ENCODE measurements around the gene NCAPG. TPM values are rescaled to one million over a fixed set of nuclear protein-coding genes. Genes with fewer than 3 reads are reported as not detected.
A peak's percentile ranks its signal among the peaks of the same experiment; 100 is the strongest.

Gene NCAPG
- total and polyA plus RNA-seq, 10 of the 15 experiments (the other 5 are each of a cell fraction or from before 2014, with no cell fraction given), result 17.3 to 93.9 (median 53.7) TPM

GRCh38 chr4:17875402-17876070 lies 64.8 kb downstream of the NCAPG start (continued):
- peak; percentile 62; the same call in 1 of the 2 replicates for TF ChIP-seq ZBED1 (IDR thresholded peaks at IDR 0.05; ENCODE audit: borderline replicate concordance)
- TF ChIP-seq MTA2 (IDR thresholded peaks at IDR 0.05; ENCODE audit: low read depth), result peak; percentile 25; the same call in 1 of the 2 replicates
- TF ChIP-seq MYB (IDR thresholded peaks at IDR 0.05; ENCODE audit: borderline replicate concordance, low read depth, low read length), result no peak

GRCh38 chr4:17876943-17877342 lies 66.2 kb downstream of the NCAPG start:
- ChIA-PET CTCF (no interaction called here), RAD21 (ENCODE audit: unreplicated experiment) (no interaction called here), SMC1A (ENCODE audit: uncharacterized antibody, unreplicated experiment) (interaction anchor here (1.5 kb wide), 1 partner anchor 8 kb away, joined by 3 read pairs; no protein-coding TSS in a partner anchor), POLR2A (no interaction called here)
- Histone ChIP-seq H3K27me3 (replicated peaks in 1 of 2; ENCODE audit: control insufficient read depth in 2 of 2, insufficient read depth in 2 of 2, low read length in 1 of 2) (no peaks in the 10 kb centered on the region), H3K79me2 (ENCODE audit: control insufficient read depth, insufficient read depth, low read length) (no peaks in the 10 kb centered on the region), H3K9ac (ENCODE audit: control insufficient read depth, insufficient read depth, low read length) (no peak overlapping the region), H3K4me3 (no peak overlapping the region), H4K20me1 (ENCODE audit: control insufficient read depth, insufficient read depth) (no peaks in the 10 kb centered on the region), H3K36me3 (ENCODE audit: control insufficient read depth in 2 of 2, insufficient read depth in 2 of 2, low read length in 1 of 2) (peaks cover 0 to 2% of the 10 kb centered on the region in 2 experiments; a peak in 1 of 4 replicates), H3K4me1 (ENCODE audit: control insufficient read depth, insufficient read depth, low read length) (peaks cover 10% of the 10 kb centered on the region), H3K4me2 (ENCODE audit: control insufficient read depth, insufficient read depth) (no peak overlapping the region), H3K27ac (ENCODE audit: control insufficient read depth, insufficient read depth) (no peak overlapping the region), H3K9me3 (replicated peaks; ENCODE audit: control insufficient read depth, insufficient read depth, low read length) (no peaks in the 10 kb centered on the region), H2AFZ (ENCODE audit: control insufficient read depth, low read depth, low read length) (no peak overlapping the region)
- in situ Hi-C loops (cut with MboI) (no loop called here), intact Hi-C loops (cut with micrococcal nuclease; ENCODE audit: unreplicated experiment) (no loop called here)
- FAIRE-seq (no peak), DNase-seq (ENCODE audit: low read depth, low spot score) (no peak), ATAC-seq (no peak)
- no TSS peak for BruUV-seq (replicated peaks)
- 99% methylated on average over 4 of the region's 4 CpGs for WGBS (ENCODE audit: insufficient coverage, insufficient replicate concordance, low lambda C conversion rate, missing lambda C conversion rate)
- TF ChIP-seq TCF12 (IDR thresholded peaks at IDR 0.05; ENCODE audit: low read depth, low read length) (no peak), TCF7 (IDR thresholded peaks at IDR 0.05; ENCODE audit: borderline replicate concordance) (no peak), IRF3 (IDR thresholded peaks at IDR 0.05) (no peak), LARP7 (IDR thresholded peaks at IDR 0.05) (no peak), SREBF2 (IDR thresholded peaks at IDR 0.05; ENCODE audit: low read length) (no peak), KLF5 (IDR thresholded peaks at IDR 0.05; ENCODE audit: partially characterized antibody) (no peak), ZNF217 (IDR thresholded peaks at IDR 0.05) (no peak), TARDBP (IDR thresholded peaks at IDR 0.05; ENCODE audit: borderline replicate concordance) (no peak), CHD4 (IDR thresholded peaks at IDR 0.05) (no peak)
- TF ChIP-seq, protein P1, sequence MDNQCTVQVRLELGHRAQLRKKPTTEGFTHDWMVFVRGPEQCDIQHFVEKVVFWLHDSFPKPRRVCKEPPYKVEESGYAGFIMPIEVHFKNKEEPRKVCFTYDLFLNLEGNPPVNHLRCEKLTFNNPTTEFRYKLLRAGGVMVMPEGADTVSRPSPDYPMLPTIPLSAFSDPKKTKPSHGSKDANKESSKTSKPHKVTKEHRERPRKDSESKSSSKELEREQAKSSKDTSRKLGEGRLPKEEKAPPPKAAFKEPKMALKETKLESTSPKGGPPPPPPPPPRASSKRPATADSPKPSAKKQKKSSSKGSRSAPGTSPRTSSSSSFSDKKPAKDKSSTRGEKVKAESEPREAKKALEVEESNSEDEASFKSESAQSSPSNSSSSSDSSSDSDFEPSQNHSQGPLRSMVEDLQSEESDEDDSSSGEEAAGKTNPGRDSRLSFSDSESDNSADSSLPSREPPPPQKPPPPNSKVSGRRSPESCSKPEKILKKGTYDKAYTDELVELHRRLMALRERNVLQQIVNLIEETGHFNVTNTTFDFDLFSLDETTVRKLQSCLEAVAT (IDR thresholded peaks at IDR 0.05), result no peak
- TF ChIP-seq, protein P2, sequence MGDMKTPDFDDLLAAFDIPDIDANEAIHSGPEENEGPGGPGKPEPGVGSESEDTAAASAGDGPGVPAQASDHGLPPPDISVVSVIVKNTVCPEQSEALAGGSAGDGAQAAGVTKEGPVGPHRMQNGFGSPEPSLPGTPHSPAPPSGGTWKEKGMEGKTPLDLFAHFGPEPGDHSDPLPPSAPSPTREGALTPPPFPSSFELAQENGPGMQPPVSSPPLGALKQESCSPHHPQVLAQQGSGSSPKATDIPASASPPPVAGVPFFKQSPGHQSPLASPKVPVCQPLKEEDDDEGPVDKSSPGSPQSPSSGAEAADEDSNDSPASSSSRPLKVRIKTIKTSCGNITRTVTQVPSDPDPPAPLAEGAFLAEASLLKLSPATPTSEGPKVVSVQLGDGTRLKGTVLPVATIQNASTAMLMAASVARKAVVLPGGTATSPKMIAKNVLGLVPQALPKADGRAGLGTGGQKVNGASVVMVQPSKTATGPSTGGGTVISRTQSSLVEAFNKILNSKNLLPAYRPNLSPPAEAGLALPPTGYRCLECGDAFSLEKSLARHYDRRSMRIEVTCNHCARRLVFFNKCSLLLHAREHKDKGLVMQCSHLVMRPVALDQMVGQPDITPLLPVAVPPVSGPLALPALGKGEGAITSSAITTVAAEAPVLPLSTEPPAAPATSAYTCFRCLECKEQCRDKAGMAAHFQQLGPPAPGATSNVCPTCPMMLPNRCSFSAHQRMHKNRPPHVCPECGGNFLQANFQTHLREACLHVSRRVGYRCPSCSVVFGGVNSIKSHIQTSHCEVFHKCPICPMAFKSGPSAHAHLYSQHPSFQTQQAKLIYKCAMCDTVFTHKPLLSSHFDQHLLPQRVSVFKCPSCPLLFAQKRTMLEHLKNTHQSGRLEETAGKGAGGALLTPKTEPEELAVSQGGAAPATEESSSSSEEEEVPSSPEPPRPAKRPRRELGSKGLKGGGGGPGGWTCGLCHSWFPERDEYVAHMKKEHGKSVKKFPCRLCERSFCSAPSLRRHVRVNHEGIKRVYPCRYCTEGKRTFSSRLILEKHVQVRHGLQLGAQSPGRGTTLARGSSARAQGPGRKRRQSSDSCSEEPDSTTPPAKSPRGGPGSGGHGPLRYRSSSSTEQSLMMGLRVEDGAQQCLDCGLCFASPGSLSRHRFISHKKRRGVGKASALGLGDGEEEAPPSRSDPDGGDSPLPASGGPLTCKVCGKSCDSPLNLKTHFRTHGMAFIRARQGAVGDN (IDR thresholded peaks at IDR 0.05), result no peak
- TF ChIP-seq, protein P3, sequence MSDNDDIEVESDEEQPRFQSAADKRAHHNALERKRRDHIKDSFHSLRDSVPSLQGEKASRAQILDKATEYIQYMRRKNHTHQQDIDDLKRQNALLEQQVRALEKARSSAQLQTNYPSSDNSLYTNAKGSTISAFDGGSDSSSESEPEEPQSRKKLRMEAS (IDR thresholded peaks at IDR 0.05; ENCODE audit: low read depth, low read length), result no peak
- TF ChIP-seq, protein P4, sequence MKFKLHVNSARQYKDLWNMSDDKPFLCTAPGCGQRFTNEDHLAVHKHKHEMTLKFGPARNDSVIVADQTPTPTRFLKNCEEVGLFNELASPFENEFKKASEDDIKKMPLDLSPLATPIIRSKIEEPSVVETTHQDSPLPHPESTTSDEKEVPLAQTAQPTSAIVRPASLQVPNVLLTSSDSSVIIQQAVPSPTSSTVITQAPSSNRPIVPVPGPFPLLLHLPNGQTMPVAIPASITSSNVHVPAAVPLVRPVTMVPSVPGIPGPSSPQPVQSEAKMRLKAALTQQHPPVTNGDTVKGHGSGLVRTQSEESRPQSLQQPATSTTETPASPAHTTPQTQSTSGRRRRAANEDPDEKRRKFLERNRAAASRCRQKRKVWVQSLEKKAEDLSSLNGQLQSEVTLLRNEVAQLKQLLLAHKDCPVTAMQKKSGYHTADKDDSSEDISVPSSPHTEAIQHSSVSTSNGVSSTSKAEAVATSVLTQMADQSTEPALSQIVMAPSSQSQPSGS (IDR thresholded peaks at IDR 0.05; ENCODE audit: low read length), result no peak

Data from GM12878 (cell line).